Stimulated activated CD4-positive, alpha-beta T cell treated with anti-CD3 and anti-CD28 coated beads, Interleukin-1b, Interleukin-23, amount 100 ng/mL, for 48 hours (primary cell): ENCODE results near the gene POMGNT2.
"Not testable (repeated sequence)": the region's sequence is repeated elsewhere in the genome, so short reads cannot be mapped to it uniquely, and the experiment has no call there.

ENCODE experiments used
- DNase-seq: peaks from one replicate; pipeline ENCODE4 v3.0.0-alpha.2; 2020

POMGNT2 gene

DNA sequence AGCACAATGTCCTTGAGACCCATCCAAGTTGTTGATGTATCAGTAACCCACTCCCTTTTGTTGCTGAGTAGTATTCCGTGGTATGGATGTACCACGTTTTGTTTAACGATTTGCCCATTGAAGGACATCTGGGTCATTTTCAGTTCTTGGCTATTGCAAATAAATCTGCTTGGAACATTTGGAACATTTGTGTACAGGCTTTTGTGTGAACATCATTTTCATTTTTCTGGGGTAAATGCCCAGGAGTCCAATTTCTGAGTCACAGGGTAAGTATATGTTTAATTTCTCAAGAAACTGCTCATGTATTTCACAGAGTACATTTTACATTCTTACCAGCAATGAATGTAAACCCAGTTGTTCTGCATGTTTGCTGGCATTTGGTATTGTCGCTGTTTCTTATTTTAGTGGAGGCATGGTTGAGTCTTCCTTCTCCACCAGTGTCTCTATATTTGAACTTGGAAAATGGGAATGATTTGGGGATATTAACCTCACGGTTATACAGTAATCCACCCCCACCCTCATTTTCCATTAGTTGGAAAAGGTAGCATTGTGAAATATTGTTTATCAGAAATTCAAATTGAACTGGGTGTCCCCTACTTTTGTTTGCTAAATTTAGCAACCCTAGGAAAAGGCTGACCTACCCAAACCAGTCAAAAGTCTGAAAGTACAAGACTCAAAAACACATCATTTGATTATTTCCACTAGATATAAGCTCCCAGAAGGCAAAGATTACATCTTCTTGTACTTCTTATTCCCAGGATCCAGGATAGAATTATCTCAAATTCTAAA, 30.8 kb downstream of the POMGNT2 start:
- no peak for DNase-seq

DNA sequence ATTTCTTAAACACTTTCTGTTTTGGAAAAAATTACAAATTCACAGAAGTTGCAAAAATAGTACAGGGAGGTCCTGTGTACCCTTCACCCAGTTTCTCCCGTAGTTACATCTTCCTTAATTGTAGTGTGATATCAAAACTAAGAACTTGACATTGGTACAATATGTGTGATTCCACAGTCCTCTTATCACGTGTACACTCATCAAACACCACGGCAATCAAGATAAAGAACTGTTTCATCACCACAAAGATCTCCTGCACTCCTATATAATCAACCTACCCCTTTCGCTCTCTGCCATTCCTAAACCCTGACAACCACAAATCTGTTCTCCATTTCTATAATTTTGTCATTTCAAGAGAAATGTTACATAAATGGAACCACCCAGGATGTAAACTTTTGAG, 31.4 kb downstream of the POMGNT2 start:
- DNase-seq: no peak

DNA sequence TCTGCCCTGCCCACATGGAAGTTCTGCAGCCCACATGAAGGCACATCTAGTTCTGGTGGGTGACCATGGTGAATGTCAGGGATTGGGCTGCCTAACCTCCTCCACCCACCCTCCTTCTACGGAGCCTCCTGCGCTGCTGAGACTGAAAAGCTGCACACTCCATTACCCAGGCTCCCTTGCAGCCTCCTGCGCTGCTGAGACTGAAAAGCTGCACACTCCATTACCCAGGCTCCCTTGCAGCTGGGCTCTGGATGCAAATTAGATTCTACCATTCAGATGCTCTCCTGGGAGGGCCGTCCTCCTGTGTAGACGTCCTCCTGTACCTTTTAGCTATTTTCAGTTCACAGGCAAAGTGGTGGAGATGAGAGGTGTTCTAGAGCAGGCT, 32.1 kb downstream of the POMGNT2 start:
- DNase-seq: no peak

DNA sequence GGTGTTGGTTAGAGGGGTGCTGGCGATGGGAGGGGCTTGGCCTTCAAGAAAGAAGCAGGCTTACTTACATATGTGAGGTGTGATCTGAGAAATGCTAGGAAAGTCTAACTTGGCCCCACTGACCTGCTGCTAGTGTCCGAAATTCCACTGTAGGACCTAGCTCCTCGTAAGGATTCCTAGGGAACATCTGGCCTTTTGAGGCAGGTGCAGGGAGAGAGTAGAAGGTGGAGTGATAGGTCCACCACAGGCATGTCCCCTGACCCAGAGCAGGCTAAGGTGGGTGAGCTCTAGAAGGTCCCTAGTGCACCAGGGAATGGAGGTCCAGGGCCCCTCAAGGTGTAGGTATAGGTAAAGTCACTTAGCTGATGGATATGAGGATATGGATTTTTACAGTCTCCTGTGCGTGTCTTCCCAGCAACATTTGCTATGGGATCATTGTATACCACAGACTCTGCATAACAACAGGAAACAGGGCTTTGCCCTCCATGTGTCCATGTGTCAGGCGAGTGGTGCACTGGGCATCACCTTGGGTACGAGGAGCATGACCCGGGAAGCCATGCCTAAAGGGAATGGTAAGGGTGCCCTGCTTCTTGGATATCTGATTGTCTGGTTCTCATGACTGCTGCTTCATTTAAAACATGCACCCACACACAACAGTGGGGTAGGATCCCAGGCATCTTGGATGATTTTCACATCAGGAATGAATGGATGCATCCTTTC, 32.6 kb downstream of the POMGNT2 start:
- no peak for DNase-seq

DNA sequence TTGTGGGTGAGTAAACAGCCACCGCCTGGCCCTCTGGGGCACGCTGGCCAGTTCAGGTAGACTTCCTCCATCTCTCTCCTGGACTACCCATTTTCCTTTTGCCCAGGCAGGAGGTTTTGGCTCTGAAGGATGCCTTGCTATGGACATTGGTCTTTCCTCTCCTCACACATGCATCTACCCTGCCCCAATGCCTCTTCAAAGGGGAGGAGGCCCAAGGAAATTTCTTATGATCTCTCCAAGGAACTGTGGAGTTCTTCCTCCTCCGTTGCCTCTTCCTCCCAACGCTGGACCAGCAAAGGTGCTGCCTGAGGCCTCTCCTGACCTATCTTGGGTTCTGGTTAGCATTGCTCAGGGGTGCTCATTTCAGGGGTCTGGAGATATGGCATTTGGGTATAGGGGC, 33.5 kb downstream of the POMGNT2 start:
- no peak for DNase-seq

DNA sequence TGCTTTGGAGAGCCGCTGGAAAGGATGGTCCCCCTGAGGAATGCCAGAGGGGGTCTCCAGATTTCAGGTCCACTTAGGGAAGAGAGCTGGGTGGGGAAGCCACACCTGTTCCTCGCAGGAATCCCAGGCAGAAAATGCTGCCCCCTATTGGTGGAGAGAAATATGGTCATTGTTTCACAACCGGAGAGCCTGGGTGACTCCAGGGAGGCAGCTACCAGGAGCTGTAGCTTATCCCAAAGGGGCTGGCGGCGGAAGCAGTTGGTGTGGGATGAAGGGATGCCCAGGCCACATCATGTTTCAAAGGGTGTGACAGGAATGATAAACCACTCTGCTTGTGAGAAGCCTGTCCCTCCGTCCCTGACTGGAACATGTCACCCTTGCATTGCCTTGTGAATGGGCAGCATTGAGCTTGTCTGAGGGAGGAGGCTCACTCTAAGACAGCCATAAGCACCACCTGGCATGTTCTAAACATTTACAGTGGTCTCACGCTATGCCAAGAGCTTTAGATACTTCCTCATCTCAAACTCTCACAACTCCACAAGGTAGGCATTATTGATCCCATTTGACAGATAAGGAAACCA, 34.5 kb downstream of the POMGNT2 start:
- peak; percentile 17 for DNase-seq

DNA sequence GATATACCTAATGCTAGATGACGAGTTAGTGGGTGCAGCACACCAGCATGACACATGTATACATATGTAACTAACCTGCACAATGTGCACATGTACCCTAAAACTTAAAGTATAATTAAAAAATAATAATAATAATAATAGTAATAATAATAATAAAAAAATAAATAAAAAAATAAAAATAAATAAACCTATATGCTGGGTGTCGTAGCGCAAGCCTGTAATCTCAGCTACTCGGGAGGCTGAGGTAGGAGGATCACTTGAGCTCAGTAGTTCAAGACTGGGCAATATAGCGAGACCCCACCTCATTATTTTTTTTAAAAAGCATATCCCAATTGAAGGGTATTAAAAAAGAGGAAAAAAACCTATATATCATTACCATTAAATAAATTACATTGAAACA, 35.2 kb downstream of the POMGNT2 start:
- DNase-seq: not testable (repeated sequence)

DNA sequence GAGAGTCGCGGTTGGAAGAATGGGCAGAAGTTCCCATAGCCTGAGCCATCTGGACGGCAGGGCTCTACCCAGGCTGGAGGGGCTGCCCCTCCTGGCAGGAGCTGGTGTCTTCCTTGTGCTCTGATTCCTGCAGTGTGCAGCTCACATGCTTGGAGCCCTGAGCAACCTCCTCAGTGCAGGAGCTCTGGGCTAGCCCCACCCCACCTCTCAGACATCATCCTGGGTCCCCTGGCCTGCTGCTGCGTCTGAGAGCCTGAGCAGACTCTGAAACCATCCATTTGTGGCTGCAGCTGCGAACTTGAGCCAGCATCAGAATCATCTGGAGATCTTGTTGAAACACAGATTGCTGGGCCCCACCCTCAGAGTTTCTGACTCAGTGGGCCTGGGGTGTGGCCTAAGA, 42.8 kb downstream of the POMGNT2 start:
- DNase-seq: no peak

DNA sequence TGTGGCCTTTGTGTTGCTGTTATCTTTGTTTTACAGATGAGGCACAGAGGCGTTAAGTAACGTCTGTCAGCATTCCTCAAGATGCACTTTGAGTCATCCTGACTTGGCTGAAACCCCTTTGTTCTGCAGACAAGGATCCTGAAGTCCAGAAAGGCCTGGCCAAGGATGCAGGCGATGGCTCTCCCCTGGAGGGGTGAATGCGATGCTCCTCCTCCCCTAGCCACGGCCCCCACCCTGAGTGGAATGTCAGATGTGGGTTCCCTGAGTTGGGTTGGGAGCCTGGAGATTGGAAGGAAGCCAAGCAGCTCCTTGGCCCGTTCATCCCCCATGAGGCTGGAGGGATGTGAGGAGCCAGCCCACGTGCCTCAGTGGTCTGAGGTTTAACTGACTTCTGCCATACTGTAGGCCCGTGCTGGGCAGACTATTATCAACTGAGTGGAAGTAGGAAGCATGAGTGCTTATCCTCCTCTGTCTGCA, 43.3 kb downstream of the POMGNT2 start:
- no peak for DNase-seq

DNA sequence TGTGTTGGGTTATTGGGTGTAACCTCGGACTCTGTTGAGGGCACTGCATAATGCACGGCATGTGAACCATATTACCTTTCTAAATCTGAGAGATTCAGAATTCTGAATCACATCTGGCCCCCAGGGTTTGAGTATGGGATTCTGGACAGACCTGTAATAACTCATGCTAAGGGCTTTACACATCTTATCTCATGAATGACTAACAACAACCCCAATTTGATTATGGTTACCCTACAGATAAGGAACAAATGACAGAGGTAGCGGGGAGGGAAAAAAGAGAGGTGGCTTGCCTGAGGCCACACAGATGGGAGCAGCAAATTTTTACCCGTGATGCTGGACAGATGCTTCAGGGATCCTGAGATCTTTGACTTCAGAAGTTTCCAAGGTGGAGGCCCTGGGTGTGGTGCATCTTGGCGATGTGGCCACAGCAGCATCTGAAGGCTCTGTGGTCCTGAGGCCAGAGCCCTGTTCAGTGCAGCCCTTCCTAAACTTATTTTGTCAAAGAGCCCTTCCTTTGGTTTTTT, 43.8 kb downstream of the POMGNT2 start:
- DNase-seq: no peak

DNA sequence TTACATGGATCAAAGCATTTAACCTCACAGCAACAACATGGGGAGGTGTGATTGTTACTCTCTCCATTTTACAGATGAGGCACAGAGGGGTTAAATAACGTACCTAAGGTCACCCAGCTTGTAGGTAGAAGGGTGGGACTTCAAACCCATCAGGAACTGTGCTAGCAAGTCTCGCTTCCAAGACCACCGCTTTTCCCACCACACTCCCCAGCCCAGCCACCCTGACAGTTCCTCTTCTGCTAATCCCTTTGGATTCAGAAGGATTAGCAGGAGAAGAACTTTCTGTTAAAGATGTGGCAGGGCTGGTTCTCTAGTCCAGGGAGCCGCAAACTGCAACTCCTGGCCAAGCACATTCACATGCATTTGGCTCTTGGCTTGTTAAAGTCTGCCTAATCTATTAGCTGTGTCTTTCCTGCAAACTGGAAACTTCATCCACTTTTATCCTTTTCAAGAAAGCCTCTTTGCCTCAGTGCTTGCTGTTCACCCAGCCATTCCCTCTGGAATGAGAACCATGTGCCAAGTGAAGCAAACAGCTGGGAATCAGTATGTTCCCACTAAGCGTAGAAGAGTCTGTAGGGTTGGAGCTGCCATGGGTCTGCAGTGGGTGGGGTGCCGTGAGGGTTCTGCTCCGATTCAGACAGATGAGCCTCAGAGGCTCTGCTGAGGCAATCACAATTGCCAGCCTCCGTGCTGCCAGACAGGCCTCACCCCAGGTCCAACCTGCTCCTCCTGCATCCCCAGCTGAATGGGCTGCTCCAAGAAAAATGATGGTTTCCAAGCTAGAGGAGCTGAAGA, 44.6 kb downstream of the POMGNT2 start:
- no peak for DNase-seq

DNA sequence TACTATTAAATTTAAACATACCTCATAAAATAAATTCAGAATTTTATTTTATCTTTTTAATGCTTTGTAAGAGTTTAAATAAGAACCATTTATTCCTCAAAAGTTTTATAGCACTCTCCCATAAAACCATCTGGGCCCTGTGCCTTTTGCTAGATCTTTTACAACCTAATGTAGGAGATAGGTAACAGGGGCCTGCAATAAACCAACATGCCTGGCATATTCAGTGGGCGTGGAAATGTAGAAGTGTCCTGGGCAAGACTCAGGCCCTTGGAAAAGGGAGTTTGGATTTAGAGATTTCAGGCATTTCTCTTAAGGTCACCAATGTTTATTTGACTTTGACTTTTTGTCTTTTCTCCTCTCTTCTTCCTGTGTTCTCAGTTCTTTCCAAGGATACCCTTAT, 46.4 kb downstream of the POMGNT2 start:
- no peak for DNase-seq

DNA sequence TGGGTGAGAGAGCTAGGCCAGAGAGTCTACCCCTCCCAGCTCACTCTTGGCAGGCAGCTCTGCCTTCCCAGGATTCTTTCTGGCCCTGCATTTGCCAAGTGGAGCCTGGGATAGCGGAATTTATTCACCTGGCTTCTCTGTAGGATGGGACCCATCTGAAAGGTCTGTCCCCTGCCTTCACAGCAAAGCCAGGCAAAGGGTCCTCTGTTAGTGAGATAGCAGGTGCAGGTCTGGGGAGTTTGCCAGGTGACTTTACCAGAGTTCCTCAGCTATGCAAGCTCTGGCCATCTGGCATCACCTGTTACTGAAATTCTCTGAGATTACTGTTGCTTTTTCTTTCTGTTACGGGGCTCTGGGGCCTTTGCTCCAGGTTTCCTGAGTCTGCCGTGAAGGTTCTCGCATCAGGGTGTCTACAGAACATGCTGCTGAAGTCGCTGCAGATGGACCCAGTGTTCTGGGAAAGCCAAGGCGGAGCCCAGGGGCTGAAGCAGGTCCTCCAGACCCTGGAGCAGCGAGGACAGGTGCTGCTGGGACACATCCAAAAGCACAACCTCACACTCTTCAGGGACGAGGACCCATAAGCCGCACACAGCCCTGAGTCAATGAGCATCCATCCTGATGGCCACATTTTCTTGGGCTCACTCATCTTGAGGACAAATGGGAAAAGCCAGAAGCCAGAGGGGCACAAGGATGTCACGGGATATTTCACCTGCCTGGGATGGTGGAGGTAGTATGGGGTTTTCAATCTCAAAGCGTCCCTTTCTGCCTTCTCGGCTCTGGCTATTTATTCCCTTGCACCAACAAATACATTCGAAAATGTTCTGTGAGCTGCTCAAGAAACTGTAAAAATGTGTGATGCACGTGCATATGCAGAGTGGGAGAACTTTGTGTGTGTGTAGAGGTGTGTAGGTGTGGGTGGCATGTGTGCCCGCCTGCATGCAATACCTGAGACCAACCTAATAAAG, 49.8 kb downstream of the POMGNT2 start:
- DNase-seq: no peak

DNA sequence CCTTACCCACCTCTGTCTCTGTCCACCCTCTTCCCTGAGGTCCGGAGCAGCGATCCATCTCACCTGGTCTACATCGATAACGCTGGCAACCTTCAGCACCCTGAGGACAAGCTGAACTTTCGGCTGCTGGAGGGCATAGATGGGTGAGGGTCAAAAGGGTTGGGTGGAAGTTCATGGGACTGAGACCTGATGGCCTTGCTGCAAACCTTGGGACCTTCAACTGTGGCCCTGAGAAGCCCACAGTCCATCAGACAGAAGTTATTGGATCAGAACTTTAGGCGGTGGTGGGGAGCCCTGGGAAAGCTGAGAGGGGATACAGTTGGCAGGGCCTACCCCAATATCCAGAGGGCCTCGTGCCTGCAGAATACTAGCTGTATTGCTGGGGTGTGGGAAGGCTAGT, 50.5 kb downstream of the POMGNT2 start:
- no peak for DNase-seq

DNA sequence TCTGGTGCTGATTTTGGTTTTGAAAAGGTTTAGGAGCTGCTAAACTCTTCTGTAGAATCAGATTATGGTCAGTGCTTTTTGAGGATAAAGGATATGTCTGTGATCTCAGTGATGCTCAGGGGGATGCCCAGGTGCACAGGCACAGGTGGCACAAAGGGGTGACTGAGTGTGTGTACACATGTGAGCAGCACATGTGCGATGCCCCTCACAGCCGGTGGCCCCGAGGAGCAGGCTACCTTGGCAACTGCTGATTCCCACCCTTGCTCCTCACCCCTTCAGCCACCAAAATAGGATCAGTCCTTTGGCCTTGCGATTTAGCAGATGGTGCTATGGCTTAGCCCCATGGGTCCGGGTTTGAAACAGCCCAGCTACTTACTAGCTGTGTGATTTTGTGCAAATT, 51.1 kb downstream of the POMGNT2 start:
- no peak for DNase-seq

DNA sequence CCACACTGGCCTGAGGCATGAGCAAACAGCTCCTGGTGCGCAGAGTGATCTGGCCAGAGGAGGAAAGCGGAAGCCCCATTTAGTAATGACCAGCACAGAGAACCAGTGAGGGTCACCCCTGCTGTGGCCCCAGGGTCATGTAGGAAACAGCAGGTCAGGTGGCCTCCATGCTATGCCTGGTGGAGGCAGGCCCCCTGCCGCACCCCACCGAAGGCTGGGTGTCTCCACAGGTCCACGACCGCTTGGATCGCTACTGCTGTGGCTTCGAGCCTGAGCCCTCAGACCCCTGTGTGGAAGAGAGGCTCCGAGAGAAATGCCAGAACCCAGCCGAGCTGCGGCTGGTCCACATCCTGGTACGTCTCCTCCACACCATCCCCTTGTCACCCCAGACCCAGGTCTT, 52.6 kb downstream of the POMGNT2 start:
- no peak for DNase-seq

DNA sequence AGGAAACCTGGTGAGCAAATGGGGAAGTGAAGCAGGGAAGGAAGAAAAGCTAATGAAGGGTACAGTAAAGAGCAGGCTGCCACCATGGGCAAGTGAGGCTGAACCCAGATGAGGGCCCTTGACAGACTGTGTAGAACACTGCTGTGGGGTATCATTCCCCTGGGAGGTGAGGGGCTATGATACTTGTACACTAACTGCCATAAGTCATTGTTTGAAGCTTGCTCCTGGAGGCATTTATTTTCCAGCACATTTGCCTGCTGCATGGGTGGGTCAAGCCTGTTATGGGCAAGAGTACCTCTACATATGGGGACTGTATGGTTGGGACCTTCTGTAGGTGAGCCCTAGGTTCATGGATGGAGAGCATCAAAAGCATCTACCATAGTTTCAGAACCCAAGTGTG, 57.4 kb downstream of the POMGNT2 start:
- no peak for DNase-seq

DNA sequence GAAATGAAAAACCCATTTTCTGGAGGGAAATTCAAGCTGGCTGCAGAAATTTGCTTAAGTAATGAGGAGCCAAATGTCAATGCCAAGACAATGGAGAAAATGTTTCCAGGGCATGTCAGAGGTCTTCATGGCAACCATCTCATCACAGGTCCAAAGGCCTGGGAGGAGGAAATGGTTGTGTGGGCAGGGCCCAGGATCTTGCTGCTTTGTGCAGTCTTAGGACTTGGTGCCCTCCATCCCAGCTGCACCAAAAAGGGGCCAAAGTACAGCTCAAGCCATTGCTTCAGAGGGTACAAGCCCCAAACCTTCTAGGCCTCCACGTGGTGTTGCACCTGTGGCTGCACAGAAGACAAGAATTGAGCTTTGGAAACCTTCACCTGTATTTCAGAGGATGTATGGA, 59.3 kb downstream of the POMGNT2 start:
- no peak for DNase-seq

DNA sequence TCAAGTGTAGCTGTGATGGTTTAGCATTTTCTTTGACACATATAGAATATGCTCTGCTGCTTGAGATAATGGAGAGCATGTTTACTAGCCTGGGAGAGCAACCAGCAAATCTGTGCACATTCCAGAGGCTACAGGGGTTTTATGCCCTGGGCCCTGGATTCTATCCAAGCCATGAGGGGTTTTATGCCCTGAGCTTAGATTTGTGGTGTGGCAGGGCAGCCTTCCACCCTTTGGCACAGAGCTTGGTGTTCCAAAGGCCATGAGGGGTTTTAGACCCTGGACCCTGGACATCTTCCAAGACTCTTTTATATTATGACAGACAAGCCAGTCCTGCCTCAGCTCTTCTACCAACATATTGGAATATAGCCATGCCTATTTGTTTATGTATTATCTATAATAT, 60.8 kb downstream of the POMGNT2 start:
- not testable (repeated sequence) for DNase-seq

DNA sequence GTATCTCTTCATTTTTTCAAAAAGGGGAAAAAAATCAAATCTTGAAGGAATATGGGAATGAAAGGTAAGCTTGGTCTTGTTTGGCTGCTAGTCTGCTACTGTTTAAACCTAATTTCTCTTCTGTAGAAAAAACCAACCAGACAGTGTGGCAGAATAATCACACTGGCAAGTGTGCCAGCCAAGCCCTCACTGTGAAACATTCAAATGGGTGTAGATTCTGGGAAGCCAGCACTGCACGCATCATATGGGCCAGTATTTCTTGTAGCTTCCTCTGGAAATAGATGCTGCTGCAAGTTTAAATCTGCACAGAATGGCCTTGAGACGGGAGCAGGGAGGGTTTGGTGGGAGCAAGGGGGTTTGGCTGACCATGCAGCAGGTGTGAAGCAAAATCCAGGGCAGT, 62.1 kb downstream of the POMGNT2 start:
- DNase-seq: no peak

DNA sequence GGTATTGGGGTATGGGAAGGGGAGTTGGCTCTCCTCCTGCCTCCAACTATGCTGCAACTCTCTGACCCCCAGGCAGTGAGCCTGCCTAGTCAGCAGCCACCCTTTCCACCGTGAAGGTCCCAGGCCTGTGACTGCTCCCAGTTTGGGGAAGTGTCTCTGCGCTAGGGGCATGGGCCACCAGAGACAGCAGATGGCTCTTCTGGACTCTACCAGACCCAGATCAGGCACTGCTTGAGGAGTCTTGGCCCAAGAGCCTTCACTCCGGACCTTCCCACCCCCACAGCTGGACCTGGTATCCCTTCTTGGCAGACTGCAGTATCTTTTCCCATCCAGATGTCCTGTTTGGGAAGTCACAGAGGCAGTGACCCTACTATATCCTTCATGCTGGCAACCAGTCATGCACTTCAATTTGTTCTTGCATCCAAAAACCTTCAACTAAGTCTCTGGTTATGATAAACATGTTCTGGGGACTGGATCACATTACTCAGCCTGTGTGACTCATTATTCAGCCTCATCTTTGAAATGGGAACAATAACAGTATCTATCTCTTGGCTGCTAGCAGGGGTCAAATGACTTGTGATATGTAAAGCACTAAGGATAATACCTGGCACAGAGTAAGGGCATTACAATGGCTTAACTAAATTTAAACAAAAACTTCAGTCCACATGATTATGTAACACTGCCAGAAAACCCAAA, 62.7 kb downstream of the POMGNT2 start:
- DNase-seq: no peak
